ENCODE measurements around the gene ARID1B.

- TF ChIP-seq CTCF (conservative IDR thresholded peaks at IDR 0.05; ENCODE audit: low read length), result no peak
- TF ChIP-seq EZH2phosphoT487 (IDR thresholded peaks at IDR 0.05; ENCODE audit: borderline replicate concordance, low read depth, low read length), result no peak
These were observed 312.7 kb downstream of the ARID1B start for GRCh38 chr6:157089851-157090250.

Measured in OCI-LY7 (cell line).